ENCODE results near the gene LAMTOR5.

LAMTOR5 gene

DNA sequence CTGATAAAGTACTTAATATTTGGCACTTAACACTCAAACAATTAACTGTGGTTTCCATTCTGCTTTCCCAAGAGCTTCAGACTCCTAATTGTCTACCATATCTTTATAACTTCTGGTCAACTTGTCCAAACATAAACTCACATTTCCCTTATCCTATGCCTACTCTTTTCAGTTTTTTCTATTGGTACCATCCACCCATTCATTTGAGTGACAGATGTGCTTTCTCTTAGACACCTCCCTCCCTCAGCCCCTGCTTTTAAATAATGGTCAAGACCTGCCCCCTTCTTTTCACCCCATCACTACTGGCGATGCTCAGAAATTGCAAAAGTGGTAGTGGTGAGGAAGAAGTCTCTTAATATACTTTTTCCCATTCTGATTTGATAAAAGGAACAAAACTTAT, 22.1 kb downstream of the LAMTOR5 start:
- DNase-seq, result no peak

DNA sequence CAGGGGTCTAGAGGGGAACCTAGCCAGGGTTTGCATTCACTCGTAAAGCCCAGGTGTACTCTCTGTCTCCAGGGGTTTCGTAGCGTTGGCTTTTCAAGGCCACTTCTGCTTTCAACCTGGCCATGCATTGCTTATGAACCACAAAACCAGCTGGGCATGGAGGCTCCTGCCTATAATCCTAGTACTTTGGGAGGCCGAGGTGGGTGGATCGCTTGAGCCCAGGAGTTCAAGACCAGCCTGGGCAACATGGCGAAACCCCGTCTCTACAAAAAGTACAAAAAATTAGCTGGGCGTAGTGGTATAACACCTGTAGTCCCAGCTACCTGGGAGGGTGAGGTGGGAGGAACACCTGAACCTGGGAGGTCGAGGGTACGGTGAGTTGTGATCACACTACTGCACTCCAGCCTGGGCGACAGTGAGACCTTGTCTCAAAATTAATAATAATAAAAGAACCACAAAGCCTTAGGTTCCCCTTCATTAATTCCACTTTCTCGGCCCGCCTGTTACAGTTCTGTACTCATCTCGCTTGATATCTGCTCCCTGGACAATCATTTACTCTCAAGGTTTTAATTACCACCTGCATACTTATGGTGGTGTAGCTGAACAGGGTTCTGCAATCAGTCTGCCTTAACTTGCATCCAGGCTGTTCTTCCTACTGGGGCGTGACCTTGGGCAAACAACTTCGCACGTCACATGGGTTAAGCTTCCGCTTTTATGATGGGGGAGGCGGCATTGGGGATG, 22.7 kb downstream of the LAMTOR5 start:
- no peak for DNase-seq

DNA sequence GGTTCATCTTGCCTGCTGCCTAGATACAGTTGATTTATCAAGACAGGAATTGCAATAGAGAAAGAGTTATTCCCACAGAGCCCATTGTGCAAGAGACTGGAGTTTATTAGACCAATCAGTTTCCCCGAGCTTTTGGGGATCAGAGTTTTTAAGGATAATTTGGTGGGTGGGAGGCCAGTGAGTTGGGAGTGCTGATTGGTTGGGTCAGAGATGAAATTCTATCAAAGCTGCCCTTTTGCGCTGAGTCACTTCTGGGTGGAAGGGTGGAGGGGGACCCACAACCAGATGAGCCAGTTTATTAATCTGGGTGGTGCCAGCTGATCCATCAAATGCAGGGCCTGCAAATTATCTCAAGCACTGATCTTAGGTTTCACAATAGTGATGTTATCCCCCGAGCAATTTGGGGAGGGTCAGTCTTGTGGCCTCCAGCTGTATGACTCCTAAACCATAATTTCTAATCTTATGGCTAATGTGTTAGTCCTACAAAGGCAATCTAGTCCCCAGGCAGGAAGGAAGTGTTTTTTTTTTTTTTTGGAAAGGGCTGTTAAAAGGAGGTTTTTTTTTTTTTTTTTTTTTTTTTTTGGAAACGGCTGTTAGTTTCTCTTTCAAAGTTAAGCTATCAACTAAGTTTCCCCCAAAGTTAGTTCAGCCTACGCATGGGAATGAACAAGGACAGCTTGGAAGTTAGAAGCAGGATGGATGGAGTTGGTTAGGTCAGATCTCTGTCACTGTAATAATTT, 24.1 kb downstream of the LAMTOR5 start:
- no peak for DNase-seq

DNA sequence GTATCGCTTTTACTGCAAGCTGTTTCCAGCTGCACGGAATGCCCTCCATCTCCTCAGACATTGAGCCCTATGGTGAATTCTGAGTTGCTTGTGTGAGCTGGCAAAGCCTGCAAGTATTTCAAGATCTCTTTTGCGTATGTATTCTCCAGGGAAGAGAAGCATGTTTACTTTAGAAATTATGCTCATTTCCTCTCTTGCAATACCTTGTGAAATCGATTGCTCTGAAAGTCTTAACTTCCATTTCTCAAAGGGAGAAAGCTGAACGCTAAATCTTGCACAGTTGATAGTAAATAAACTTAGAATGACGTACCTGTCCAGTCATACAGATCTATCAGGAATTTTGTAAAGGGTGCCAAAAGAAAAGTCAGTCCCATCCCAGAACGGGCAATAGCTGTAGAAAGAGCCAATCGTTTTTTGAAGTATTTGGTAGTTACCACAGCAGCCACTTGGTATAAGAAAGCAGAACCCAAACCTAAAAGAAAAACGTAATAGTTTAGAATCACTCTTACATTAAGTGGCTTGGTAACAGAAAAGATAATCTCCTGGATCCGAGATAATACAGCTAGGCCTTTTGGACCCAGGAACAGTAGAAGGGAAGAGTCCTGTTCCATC, 26.7 kb downstream of the LAMTOR5 start:
- DNase-seq, result no peak

DNA sequence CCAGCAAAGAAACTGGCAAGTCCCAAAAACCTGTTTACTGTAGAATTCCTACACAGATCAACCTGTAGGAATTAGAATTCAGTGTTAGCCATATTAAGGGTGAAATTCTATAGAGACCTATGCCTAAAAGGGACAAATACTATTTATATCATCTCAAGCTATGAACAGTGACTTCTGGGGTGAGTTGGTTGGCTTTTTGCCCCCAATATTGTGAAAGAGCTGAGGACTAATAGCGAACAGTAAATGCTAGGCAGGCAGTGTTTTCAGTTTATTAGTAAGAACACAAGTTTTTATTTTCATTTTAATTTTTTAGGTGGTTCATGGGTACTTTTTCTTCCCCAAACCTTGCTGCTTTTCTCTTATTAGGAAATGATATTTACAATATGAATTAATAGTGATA, 32.0 kb downstream of the LAMTOR5 start:
- DNase-seq, result no peak

DNA sequence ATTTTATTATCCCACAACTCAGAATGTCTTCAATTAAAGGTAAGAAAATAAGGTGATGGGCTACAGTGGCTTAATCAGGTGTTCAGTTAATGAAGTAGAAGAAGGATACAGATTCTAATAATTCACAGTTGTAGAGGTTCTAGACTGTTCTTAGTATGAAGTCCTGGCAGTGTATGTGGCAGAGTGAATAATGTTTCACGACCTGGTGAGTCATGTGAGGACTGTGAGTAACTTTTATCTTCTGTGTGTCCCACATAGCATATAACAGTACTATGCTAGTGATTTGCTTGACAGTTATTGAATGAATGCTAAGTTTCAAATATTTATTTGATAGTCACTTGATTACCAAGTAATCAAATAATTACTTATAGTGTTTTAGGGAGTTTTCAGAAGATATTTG, 36.7 kb downstream of the LAMTOR5 start:
- DNase-seq, result no peak

DNA sequence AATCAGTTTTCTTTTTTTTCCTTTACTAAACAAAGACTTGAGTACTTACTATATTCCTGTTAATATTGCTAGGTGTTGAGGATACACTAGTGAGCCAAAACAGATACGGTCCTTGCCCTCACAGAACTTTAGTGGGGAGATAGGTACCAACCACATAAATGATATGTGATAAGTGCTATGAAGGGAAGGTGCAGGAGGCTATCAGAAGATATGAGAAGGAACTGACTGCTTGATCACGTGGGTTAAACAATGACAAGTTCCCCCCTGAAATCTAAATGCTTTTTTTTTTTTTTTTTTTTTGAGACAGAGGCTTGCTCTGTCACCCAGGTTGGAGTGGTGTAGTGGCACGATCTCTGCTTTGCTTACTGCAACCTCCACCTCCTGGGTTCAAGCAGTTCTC, 43.3 kb downstream of the LAMTOR5 start:
- DNase-seq, result no peak

DNA sequence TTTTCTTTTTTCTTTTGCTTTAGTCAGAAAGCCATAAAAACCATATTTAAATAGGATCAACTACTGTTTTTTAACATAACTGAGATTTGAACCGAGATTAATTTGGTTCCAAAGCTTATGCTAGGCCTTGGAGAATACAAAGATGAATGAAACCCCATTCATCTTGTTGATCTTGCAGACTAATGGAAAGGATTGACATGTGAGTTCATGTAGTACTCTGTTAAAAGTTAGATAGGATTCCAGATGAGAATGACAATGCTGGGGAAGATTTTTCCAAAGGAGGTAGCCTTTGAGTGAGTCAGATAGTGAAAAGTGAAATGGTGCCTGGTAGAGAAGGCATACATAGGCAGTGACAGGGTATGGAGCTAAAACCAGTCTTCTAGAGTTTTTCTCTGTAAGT, 45.6 kb downstream of the LAMTOR5 start:
- no peak for DNase-seq

DNA sequence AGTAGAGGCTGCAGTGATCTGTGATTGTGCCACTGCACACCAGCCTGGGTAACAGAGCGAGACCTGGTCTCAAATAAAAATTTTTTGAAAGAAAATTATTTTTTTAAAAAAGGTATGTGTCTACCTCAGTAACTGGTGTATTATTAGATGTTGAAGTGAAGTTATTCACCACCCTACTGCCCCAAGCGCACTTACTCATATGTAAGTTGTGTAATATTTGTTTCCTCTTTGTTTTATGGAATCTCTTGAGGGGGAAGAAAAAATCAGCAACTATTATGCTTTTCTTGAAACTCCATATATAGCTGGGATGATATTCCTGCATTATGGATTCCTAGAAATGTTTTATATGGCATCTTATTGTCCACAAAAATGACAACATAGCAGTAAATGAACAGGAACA, 47.1 kb downstream of the LAMTOR5 start:
- no peak for DNase-seq

DNA sequence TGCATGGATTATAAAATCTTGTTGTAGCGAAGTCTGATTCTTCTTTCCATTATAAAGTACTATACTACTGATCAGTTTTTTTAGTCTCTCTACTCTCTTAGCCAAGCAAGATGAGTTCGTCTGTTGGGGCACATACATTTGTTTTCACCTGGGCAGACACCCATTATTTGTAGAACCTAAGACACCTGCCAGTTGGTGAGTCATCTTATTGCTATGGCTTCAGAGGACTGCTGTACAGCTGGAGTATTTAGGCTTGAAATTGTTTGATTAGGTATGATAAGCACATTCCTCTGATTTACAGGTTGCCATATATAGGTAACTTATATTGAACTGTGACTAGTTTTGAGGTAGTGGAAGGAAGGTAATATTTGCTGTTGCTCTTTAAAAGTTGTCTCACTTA, 51.1 kb downstream of the LAMTOR5 start:
- DNase-seq, result no peak

DNA sequence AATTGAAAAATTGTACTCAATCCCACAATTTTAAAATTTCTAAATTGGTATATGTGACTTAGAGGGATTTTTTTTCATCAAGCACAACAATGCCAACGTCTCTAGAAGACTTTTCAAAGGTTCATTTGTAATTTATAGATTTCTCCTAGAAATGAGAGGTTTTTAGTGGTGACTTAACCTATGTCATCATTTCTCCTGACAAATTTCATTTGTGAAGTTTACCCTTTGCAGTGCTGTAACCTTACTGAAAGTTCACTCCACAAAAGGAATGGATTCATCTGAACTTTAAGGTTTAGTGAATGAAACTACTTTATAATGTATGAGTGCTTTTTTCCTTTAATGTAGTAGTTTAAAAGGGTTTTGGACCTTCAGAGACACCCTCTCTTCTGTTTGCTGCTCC, 52.2 kb downstream of the LAMTOR5 start:
- DNase-seq, result no peak

Measured in CD4-positive, alpha-beta T cell treated with Interleukin-6 for 4 hours (primary cell).